ENCODE measurements around the gene NRCAM.

NRCAM gene

DNA sequence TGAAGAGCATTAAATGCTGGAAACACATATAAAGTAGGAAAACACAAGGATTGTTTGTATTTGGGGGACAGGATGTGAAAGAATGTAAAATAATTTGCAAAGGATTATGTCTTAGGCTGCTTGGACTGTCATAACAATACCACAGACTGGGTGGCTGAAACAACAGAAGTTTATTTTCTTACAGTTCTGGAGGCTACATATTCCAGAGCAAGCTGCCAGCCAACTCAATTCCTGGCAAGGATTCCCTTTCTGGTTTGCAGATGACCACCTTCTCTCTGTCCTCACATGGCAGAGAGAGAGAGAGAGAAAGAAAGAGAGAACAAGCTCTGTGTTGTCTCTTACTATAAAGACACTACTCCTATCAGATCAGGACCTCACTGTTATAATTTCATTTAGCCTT lies 317.3 kb downstream of the NRCAM start:
- CTCF ChIA-PET, result interaction anchor here (0.8 to 10.9 kb wide), 6 partner anchors 7 to 26 kb away, joined by 3 to 107 read pairs (median 5); no protein-coding TSS in a partner anchor
- no peak for DNase-seq (ENCODE audit: extremely low spot score)
- POLR2A ChIA-PET, result no interaction called here
- TF ChIP-seq, protein P1, sequence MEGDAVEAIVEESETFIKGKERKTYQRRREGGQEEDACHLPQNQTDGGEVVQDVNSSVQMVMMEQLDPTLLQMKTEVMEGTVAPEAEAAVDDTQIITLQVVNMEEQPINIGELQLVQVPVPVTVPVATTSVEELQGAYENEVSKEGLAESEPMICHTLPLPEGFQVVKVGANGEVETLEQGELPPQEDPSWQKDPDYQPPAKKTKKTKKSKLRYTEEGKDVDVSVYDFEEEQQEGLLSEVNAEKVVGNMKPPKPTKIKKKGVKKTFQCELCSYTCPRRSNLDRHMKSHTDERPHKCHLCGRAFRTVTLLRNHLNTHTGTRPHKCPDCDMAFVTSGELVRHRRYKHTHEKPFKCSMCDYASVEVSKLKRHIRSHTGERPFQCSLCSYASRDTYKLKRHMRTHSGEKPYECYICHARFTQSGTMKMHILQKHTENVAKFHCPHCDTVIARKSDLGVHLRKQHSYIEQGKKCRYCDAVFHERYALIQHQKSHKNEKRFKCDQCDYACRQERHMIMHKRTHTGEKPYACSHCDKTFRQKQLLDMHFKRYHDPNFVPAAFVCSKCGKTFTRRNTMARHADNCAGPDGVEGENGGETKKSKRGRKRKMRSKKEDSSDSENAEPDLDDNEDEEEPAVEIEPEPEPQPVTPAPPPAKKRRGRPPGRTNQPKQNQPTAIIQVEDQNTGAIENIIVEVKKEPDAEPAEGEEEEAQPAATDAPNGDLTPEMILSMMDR (IDR thresholded peaks at IDR 0.05; ENCODE audit: control extremely low read depth, extremely low read depth, low read depth, missing control alignments), result no peak

DNA sequence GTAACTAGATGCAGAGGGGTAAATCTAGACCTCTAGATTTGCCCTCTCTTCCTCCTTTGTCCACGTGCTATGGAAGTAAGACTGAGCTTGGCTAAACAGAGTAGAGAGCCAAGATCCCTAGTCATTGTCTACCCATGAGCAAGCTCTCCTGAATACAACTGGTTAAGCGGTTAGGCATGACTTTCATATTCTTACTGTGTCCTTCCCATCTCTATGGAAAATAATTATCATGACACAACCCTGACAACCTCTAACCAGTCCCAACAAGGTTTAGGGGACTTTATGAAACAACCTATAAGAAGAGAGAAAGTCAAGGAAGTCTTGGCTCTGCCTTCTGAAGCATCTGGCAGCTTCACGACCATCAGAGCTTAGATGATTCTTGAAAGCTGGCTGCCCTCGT lies 318.2 kb downstream of the NRCAM start:
- CTCF ChIA-PET, result interaction anchor here (0.8 to 10.9 kb wide), 6 partner anchors 8 to 25 kb away, joined by 3 to 107 read pairs (median 5); no protein-coding TSS in a partner anchor
- TF ChIP-seq, protein P1 (IDR thresholded peaks at IDR 0.05; ENCODE audit: control extremely low read depth, extremely low read depth, low read depth, missing control alignments), result no peak
- DNase-seq (ENCODE audit: extremely low spot score), result no peak
- POLR2A ChIA-PET, result no interaction called here

DNA sequence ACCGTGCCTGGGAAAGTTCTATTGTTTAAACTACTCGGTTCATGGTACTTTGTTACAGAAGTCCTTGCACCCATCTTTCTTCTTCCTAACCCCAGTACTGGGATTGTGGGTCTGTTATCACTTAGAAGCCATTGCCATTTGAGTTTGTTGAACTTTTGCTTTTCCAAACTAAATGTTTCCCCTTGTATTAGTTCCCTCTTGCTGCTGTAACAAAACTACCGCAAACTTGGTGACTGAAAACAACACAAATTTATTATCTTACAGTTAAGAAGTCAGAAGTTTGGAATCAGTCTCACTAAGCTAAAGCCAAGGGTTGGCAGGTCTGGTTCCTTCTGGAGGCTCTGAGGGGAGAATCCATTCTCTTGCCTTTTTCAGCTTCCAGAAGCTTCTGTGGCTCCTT lies 319.2 kb downstream of the NRCAM start:
- no peak for DNase-seq (ENCODE audit: extremely low spot score)
- CTCF ChIA-PET, result interaction anchor here (1.2 to 10.9 kb wide), 5 partner anchors 9 to 28 kb away, joined by 4 to 107 read pairs (median 9); no protein-coding TSS in a partner anchor
- POLR2A ChIA-PET, result no interaction called here
- TF ChIP-seq, protein P1 (IDR thresholded peaks at IDR 0.05; ENCODE audit: control extremely low read depth, extremely low read depth, low read depth, missing control alignments), result no peak

DNA sequence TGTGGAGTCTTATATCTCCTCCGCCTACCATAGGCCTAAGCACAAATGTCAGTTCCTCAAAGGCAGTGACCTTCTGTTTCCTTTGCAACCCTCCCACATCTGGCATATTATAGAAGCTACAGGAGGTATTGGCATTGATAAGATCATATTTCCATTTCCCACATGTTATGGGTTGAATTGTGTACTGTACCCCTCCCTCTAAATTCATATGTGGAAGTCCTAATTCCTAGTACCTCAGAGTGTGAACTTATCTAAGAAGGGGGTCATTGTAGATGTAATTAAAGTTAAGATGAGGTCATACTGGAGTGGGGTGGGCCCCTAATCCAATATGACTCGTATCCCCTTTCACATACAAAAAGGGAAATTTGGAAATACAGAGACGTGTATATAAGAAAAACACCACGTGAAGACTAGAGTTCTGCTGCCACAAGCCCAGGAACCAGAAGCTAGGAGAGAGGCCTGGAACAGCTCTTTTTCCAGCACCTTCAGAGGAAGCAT lies 320.0 kb downstream of the NRCAM start:
- CTCF ChIA-PET, result interaction anchor here (0.9 to 10.9 kb wide), 7 partner anchors 10 to 361 kb away, joined by 3 to 107 read pairs (median 7); no protein-coding TSS in a partner anchor
- peak; percentile 10 for DNase-seq (ENCODE audit: extremely low spot score)
- POLR2A ChIA-PET, result interaction anchor here (0.6 to 0.7 kb wide), 2 partner anchors 212 to 267 kb away, joined by 4 to 7 read pairs; no protein-coding TSS in a partner anchor
- TF ChIP-seq, protein P1 (IDR thresholded peaks at IDR 0.05; ENCODE audit: control extremely low read depth, extremely low read depth, low read depth, missing control alignments), result no peak

DNA sequence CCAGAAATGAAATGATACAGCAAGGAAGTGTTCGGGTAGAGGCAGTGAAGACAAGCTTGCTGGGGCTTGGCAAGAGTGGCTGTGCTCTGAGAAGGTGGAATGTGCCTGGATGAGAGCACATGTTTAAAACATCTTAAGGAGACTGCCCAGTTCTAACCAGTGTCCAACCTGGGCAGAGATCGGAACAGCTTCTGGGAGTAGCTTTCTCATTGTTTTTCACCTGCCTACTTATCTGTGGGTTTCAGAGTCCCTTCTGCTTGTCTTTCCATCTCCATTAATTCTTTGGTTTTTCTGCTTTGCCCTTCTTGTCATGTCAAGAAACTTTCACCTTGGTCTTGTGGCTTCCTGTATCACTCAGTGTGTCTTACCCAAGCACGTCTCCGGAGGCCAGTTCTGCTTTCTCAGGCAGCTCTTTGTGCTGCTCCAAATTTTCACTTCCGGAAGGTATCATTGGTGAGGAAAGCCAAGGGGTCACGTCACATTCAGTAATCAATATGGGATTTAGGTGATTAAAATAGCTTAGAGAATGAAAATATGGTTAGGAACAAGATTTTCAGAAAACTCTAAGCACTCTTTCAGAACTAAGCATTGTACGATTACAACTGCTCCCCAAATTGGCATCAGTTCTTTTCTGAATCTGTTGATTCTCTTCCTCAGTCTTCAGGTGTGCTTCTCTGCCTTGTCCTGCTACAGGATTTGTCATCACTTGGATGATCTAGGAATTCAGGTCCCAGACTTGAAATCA lies 320.6 kb downstream of the NRCAM start:
- TF ChIP-seq, protein P1 (IDR thresholded peaks at IDR 0.05; ENCODE audit: control extremely low read depth, extremely low read depth, low read depth, missing control alignments), result no peak
- CTCF ChIA-PET, result interaction anchor here (0.9 to 10.9 kb wide), 8 partner anchors 10 to 362 kb away, joined by 3 to 107 read pairs (median 6); no protein-coding TSS in a partner anchor
- POLR2A ChIA-PET, result interaction anchor here (0.6 to 1.1 kb wide), 3 partner anchors 15 to 267 kb away, joined by 3 to 7 read pairs (median 4); no protein-coding TSS in a partner anchor
- DNase-seq (ENCODE audit: extremely low spot score), result peak; percentile 45

DNA sequence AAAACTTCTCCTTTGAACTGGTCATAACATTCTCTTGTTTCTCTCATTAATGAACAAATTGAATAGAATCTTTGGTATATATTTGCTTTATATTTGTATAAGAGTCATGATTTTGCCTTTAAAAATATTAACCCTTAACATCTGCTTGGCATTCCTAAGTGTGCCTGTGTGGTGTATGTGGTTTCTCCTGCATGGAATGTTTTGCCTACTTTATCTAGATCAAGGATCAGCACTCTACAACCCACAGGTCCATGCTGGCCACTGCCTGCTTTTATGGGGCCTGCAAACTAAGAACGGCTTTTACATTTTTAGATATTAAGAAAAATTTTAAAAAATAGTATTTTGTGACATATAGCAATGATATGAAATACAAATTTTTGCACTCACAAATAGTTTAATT lies 321.8 kb downstream of the NRCAM start:
- TF ChIP-seq, protein P1 (IDR thresholded peaks at IDR 0.05; ENCODE audit: control extremely low read depth, extremely low read depth, low read depth, missing control alignments), result no peak
- ChIA-PET CTCF (interaction anchor here (1.1 to 10.9 kb wide), 5 partner anchors 11 to 21 kb away, joined by 5 to 107 read pairs (median 9); no protein-coding TSS in a partner anchor), POLR2A (no interaction called here)
- DNase-seq (ENCODE audit: extremely low spot score), result no peak

Measured in GM10248 (cell line).